Measurements from ENCODE around the gene MMP2. TPM values are rescaled to one million over a fixed set of nuclear protein-coding genes. Genes with fewer than 3 reads are reported as not detected.

The MMP2 gene
- total and polyA plus RNA-seq, 9 donors = 277 to 709 (median 445) TPM

DNA sequence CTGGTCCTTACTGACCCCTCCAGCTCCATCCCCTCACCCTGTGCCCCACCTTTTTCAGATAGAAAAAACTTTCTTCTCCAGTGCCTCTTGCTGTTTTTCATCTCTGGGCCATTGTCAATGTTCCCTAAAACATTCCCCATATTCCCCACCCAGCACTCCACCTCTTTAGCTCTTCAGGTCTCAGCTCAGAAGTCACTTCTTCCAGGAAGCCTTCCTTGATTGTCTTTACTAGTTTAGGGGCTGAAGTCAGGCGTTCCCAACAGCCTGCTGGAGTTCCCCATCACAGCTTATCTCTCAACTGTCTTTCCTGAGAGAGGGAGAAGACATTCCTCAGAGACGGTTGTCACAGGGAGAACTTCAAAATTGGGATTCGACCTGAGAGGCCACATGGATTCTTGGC lies 1.3 kb upstream of the MMP2 start:
- Histone ChIP-seq H3K27ac (ENCODE audit: low read length) (peak overlapping the region; percentile 93), H3K36me3 (ENCODE audit: control insufficient read depth, insufficient read depth, low read length) (peaks cover 8% of the 10 kb centered on the region), H3K4me1 (ENCODE audit: control insufficient read depth, insufficient read depth, low read length) (peaks cover 53% of the 10 kb centered on the region), H3K27me3 (ENCODE audit: control insufficient read depth, insufficient read depth, low read length) (peaks cover 8% of the 10 kb centered on the region), H3K4me3 (ENCODE audit: low read length) (no peak overlapping the region), H3K9me3 (replicated peaks; ENCODE audit: control insufficient read depth, low read depth, low read length) (no peaks in the 10 kb centered on the region)
- WGBS (ENCODE audit: insufficient coverage) = 100% methylated on average over 1 of the region's 3 CpGs
- DNase-seq = no peak

DNA sequence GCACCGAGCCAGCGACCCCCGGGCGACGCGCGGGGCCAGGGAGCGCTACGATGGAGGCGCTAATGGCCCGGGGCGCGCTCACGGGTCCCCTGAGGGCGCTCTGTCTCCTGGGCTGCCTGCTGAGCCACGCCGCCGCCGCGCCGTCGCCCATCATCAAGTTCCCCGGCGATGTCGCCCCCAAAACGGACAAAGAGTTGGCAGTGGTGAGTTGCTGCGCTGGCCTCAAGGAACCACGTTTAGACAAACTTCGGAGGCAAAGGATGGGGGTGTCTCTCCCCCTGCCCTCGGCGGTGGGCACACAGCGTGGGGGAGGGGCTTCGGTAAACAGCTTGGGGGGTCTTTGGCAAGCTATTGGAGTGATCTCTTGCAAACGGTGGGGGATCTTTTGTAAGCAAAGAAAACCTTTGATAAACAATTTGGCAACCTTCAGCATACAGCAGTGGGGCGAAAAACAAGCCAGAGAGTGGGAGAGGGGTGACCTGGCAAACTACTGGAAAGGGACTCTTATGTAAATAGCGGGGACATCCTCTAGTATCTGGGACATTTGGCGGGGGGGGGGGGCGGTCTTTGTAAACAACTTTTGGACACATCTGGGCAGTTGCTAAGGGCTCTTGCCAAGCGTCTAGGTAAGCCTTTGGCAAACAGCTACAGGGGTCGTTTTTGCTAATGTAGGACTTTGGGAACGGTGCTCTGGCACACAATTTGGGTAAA lies 587 bp downstream of the MMP2 start:
- Histone ChIP-seq H3K27me3 (ENCODE audit: control insufficient read depth, insufficient read depth, low read length) (peaks cover 8% of the 10 kb centered on the region), H3K27ac (ENCODE audit: low read length) (peak overlapping the region; percentile 93), H3K4me3 (ENCODE audit: low read length) (peak overlapping the region; percentile 80), H3K9me3 (replicated peaks; ENCODE audit: control insufficient read depth, low read depth, low read length) (no peaks in the 10 kb centered on the region), H3K4me1 (ENCODE audit: control insufficient read depth, insufficient read depth, low read length) (peaks cover 53% of the 10 kb centered on the region), H3K36me3 (ENCODE audit: control insufficient read depth, insufficient read depth, low read length) (peaks cover 26% of the 10 kb centered on the region)
- peak; percentile 63 for DNase-seq
- WGBS (ENCODE audit: insufficient coverage) = under 1% methylated on average over 34 of the region's 41 CpGs

DNA sequence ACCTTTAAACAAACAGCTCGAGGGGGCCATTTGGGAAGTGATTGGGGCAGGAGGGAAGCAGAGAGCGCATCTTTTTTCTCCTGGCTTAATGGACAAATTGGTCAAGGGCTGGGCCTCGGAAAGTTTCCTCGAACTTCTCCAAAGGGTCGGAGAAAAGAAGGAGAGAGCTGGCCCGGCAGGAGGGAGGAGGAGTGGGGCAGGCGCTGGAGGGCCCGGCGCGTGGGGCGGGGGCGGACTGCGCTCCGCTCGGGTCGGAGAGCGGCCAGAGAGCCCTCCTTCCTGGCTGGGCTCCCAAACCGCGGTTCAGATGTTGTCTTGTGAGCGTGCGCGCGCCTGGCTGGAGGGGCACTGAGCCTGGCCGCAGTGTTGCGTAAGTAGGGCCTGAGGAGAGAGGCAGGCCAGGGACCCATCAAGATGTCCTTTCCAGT lies 1.2 kb downstream of the MMP2 start:
- WGBS (ENCODE audit: insufficient coverage) = 1% methylated on average over 13 of the region's 25 CpGs
- peak overlapping the region; percentile 80 for H3K4me3 ChIP-seq (ENCODE audit: low read length)

DNA sequence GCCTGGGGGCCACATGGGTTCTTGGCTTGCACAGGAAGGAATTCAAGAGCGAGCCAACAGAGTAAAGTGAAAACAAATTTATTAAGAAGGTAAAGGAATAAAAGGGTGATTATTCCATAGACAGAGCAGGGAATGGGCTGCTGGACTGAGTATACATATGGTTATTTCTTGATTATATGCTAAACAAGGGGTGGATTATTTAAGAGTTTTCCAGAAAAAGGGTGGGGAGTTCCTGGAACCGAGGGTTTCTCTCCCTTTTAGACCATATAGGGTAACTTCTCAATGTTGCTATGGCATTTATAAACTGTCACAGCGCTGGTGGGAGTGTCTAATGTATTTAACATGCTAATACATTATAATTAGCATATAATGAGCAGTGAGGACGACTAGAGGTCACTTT lies 2.0 kb downstream of the MMP2 start:
- 60% methylated on average over 1 of the region's 4 CpGs for whole genome bisulfite sequencing (ENCODE audit: insufficient coverage)
- peak overlapping the region; percentile 80 for H3K4me3 ChIP-seq (ENCODE audit: low read length)
- DNase-seq = no peak
- peak overlapping the region; percentile 93 for H3K27ac ChIP-seq (ENCODE audit: low read length)
- H3K9me3 ChIP-seq (replicated peaks; ENCODE audit: control insufficient read depth, low read depth, low read length) = no peaks in the 10 kb centered on the region
- peaks cover 8% of the 10 kb centered on the region for H3K27me3 ChIP-seq (ENCODE audit: control insufficient read depth, insufficient read depth, low read length)
- H3K4me1 ChIP-seq (ENCODE audit: control insufficient read depth, insufficient read depth, low read length) = peaks cover 48% of the 10 kb centered on the region
- H3K36me3 ChIP-seq (ENCODE audit: control insufficient read depth, insufficient read depth, low read length) = peaks cover 39% of the 10 kb centered on the region

More for the DNA sequence above, 1.2 kb downstream of the MMP2 start:
- Histone ChIP-seq H3K9me3 (replicated peaks; ENCODE audit: control insufficient read depth, low read depth, low read length) (no peaks in the 10 kb centered on the region), H3K4me1 (ENCODE audit: control insufficient read depth, insufficient read depth, low read length) (peaks cover 53% of the 10 kb centered on the region), H3K36me3 (ENCODE audit: control insufficient read depth, insufficient read depth, low read length) (peaks cover 33% of the 10 kb centered on the region), H3K27me3 (ENCODE audit: control insufficient read depth, insufficient read depth, low read length) (peaks cover 8% of the 10 kb centered on the region), H3K27ac (ENCODE audit: low read length) (peak overlapping the region; percentile 93)
- peak; percentile 94 for DNase-seq

DNA sequence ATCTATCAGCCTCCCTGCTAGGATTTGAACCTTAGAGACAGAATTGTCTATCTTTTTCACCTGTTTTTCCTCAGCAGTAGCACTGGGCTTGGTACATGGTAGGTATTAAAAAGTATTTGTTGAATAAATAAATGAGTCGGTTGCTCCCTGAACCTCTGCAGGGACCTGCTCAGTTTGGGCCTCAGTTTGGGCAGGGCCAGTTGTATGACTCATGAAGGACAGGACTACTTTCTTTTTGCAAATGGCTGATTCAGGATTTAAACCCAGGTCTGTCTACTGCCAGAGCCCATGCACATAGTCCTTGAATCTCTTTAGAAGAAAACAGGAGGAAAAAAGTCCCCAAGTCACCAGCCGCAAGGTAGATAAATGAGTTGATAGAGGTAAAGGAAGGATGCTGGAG lies 3.1 kb downstream of the MMP2 start:
- H3K4me1 ChIP-seq (ENCODE audit: control insufficient read depth, insufficient read depth, low read length) = peaks cover 40% of the 10 kb centered on the region
- H3K4me3 ChIP-seq (ENCODE audit: low read length) = no peak overlapping the region
- no peak for DNase-seq
- 60% methylated on average over 1 of the region's 2 CpGs for WGBS (ENCODE audit: insufficient coverage)
- no peak overlapping the region for H3K27ac ChIP-seq (ENCODE audit: low read length)
- H3K9me3 ChIP-seq (replicated peaks; ENCODE audit: control insufficient read depth, low read depth, low read length) = no peaks in the 10 kb centered on the region
- H3K36me3 ChIP-seq (ENCODE audit: control insufficient read depth, insufficient read depth, low read length) = peaks cover 45% of the 10 kb centered on the region
- H3K27me3 ChIP-seq (ENCODE audit: control insufficient read depth, insufficient read depth, low read length) = peaks cover 8% of the 10 kb centered on the region

DNA sequence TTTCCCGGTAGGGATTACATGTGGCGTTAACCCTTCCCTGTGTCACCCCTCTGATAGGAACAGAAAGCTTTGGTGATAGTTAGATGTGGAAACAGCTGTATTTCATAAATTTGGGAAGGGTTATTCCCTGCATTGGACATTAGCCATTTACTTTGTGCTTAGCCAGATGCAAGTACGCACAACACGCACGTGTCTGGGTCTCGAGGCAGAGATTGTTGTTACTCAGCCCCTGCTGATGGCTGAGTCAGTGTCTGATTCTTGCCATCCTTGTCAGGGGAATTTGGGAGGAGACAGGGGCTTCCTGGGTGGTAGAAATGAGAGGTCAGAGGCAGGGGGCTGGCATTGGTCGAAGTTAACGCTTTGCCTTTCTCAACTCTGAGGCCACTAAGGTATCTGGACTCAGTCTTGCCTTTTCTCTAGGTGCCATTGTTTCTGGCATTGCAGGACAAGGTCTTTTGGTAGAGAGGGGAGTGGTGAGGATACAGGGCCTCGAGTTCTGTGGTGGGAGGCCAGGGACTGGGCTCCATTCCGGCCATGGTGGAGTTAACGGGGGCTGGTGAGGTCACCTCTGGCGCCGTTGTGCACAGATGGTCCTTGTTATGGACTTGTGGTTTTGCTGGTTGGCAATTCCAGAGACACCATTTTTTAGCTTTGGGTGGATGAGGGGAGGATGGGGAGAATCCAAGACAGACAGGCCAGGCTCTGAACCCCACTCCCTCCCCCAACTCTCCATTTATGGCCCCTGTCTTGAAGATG lies 8.2 kb downstream of the MMP2 start:
- H3K4me3 ChIP-seq (ENCODE audit: low read length) = no peak overlapping the region
- peak; percentile 75 for DNase-seq
- no peaks in the 10 kb centered on the region for H3K27me3 ChIP-seq (ENCODE audit: control insufficient read depth, insufficient read depth, low read length)
- no peaks in the 10 kb centered on the region for H3K9me3 ChIP-seq (replicated peaks; ENCODE audit: control insufficient read depth, low read depth, low read length)
- peaks cover 79% of the 10 kb centered on the region for H3K36me3 ChIP-seq (ENCODE audit: control insufficient read depth, insufficient read depth, low read length)
- WGBS (ENCODE audit: insufficient coverage) = 47% methylated on average over 9 of the region's 13 CpGs
- H3K4me1 ChIP-seq (ENCODE audit: control insufficient read depth, insufficient read depth, low read length) = peaks cover 11% of the 10 kb centered on the region
- peak overlapping the region; percentile 49 for H3K27ac ChIP-seq (ENCODE audit: low read length)

DNA sequence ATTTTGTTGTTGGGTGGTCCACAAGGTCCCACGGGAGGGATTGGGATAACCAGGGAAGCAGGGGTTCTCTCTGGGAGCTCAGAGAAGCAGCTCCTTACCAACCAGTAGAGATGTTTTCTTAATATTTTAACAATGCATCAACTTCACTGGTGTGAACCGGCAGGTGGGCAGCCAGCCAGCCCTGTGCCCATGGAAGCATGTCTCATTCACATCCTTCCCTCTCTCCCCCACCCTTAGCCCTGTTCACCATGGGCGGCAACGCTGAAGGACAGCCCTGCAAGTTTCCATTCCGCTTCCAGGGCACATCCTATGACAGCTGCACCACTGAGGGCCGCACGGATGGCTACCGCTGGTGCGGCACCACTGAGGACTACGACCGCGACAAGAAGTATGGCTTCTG lies 9.3 kb downstream of the MMP2 start:
- no peaks in the 10 kb centered on the region for H3K9me3 ChIP-seq (replicated peaks; ENCODE audit: control insufficient read depth, low read depth, low read length)
- no peak for DNase-seq
- no peaks in the 10 kb centered on the region for H3K27me3 ChIP-seq (ENCODE audit: control insufficient read depth, insufficient read depth, low read length)
- H3K4me3 ChIP-seq (ENCODE audit: low read length) = no peak overlapping the region
- no peak overlapping the region for H3K27ac ChIP-seq (ENCODE audit: low read length)
- peaks cover 77% of the 10 kb centered on the region for H3K36me3 ChIP-seq (ENCODE audit: control insufficient read depth, insufficient read depth, low read length)
- WGBS (ENCODE audit: insufficient coverage) = 94% methylated on average over 7 of the region's 12 CpGs
- H3K4me1 ChIP-seq (ENCODE audit: control insufficient read depth, insufficient read depth, low read length) = peaks cover 11% of the 10 kb centered on the region

DNA sequence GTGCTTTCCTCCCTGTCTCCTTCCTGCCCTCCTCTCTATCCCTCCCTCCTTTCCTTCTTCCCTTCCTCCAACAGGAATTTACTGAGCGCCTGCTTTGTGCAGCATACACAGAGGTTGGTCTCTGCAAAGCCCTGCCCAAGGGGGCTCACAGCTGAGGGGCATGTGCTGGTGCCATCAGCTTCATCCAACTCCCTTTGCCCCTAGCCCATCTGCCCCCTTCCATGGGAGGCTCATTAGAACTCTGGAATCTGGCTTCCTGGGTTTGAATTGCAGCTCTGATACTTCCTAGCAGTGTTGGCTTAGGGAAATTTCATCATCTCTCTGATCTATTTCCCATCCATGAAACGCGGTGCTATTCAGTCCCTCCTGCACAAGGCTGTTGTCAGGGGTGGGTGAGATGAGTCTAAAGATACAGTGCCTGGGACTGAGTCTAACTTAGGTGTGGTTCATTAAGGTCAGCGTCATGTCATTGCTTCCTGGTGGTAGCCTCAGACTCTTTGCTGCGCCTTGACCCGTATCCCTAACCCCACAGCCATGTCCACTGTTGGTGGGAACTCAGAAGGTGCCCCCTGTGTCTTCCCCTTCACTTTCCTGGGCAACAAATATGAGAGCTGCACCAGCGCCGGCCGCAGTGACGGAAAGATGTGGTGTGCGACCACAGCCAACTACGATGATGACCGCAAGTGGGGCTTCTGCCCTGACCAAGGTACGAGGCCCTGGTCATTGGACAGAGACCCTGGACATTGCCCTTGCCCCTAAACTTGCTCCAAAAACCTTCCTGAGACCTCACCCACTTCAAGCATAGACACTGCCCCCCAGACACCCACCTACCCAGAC lies 10.3 kb downstream of the MMP2 start:
- Histone ChIP-seq H3K4me3 (ENCODE audit: low read length) (no peak overlapping the region), H3K9me3 (replicated peaks; ENCODE audit: control insufficient read depth, low read depth, low read length) (no peaks in the 10 kb centered on the region), H3K27me3 (ENCODE audit: control insufficient read depth, insufficient read depth, low read length) (no peaks in the 10 kb centered on the region), H3K27ac (ENCODE audit: low read length) (no peak overlapping the region), H3K4me1 (ENCODE audit: control insufficient read depth, insufficient read depth, low read length) (peaks cover 12% of the 10 kb centered on the region), H3K36me3 (ENCODE audit: control insufficient read depth, insufficient read depth, low read length) (peaks cover 73% of the 10 kb centered on the region)
- DNase-seq = no peak
- WGBS (ENCODE audit: insufficient coverage) = 90% methylated on average over 10 of the region's 14 CpGs

DNA sequence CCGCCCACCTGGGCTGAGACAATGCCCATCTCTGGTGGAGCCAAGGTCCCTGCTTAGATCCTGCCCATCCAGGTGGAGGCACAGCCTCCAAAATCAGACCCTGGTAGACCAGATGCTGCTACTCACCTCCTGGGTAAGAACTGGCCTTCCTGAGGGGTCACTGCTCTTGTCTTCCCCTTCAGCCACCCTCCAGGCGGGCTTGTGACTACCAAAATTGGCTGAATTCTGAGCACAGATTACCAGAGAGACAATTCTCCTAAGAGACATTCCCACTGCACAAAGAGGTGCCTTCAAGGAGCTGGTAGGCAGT lies 10.9 kb downstream of the MMP2 start:
- H3K9me3 ChIP-seq (replicated peaks; ENCODE audit: control insufficient read depth, low read depth, low read length) = no peaks in the 10 kb centered on the region
- H3K27ac ChIP-seq (ENCODE audit: low read length) = no peak overlapping the region
- no peak for DNase-seq
- H3K4me3 ChIP-seq (ENCODE audit: low read length) = no peak overlapping the region
- H3K36me3 ChIP-seq (ENCODE audit: control insufficient read depth, insufficient read depth, low read length) = peaks cover 67% of the 10 kb centered on the region
- H3K4me1 ChIP-seq (ENCODE audit: control insufficient read depth, insufficient read depth, low read length) = peaks cover 17% of the 10 kb centered on the region
- no peaks in the 10 kb centered on the region for H3K27me3 ChIP-seq (ENCODE audit: control insufficient read depth, insufficient read depth, low read length)
- 89% methylated on average over 1 of the region's 2 CpGs for whole genome bisulfite sequencing (ENCODE audit: insufficient coverage)

DNA sequence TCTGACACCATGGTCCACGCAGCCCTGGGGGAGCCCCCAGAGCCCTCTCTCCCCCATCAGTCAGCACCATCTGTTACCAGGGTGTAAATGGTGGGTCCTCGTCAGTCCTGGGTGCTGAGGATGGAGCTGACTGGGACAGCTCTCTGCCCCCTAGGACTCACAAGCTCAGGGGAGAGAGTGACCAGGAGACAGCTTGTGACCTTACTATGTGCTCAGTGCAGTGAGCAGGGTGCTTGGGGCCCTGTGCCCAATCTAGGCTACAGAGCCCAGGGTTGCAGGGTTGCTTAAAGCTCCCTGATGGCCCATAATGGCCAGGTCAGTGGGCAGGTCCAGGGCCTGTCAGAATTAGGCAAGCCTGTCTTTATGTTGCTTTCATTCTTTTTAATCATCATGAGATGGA lies 11.3 kb downstream of the MMP2 start:
- Histone ChIP-seq H3K4me1 (ENCODE audit: control insufficient read depth, insufficient read depth, low read length) (peaks cover 21% of the 10 kb centered on the region), H3K36me3 (ENCODE audit: control insufficient read depth, insufficient read depth, low read length) (peaks cover 63% of the 10 kb centered on the region), H3K27ac (ENCODE audit: low read length) (no peak overlapping the region), H3K4me3 (ENCODE audit: low read length) (no peak overlapping the region), H3K9me3 (replicated peaks; ENCODE audit: control insufficient read depth, low read depth, low read length) (no peaks in the 10 kb centered on the region), H3K27me3 (ENCODE audit: control insufficient read depth, insufficient read depth, low read length) (no peaks in the 10 kb centered on the region)
- no peak for DNase-seq
- no CpG with 5 or more reads among the region's 2 CpGs for WGBS (ENCODE audit: insufficient coverage)
